Heart left ventricle (tissue), 16 donors: ENCODE data around the gene SLC39A13. TPM values are rescaled to one million over a fixed set of nuclear protein-coding genes. Genes with fewer than 3 reads are reported as not detected.

Source experiments
- ATAC-seq, 4 donors: fragments of 200-7000 bp; cut with Tn5 transposase; one replicate each; pipeline ENCODE4 v1.9.1; 2020 to 2022; ENCODE audit warnings: moderate library complexity in 4 of 4, mild to moderate bottlenecking in 3 of 4, moderate number of reproducible peaks in 1 of 4
- DNase-seq, 5 donors: peaks; one replicate each; pipeline ENCODE4 v3.0.0-alpha.2; 2020
- H3K27ac ChIP-seq, 12 donors: fragments of 200-600 bp; sonication (generic) in 4 of 12; one replicate each; pipeline versions ENCODE4 v1.5.0 to v1.8.0; 2016 to 2022; ENCODE audit warnings: mild to moderate bottlenecking in 2 of 12
- H3K27me3 ChIP-seq, 9 donors: fragments of 200-600 bp; sonication (generic) in 2 of 9; one replicate each; pipeline versions ENCODE4 v1.5.1 to v1.8.0; 2016 to 2022; ENCODE audit warnings: mild to moderate bottlenecking in 3 of 9
- H3K36me3 ChIP-seq, 9 donors: fragments of 200-600 bp; sonication (generic) in 2 of 9; one replicate each; pipeline versions ENCODE4 v1.5.0 to v1.8.0; 2018 to 2022; ENCODE audit warnings: mild to moderate bottlenecking in 2 of 9
- H3K4me1 ChIP-seq, 12 donors: fragments of 200-600 bp; sonication (generic) in 4 of 12; one replicate each; pipeline versions ENCODE4 v1.5.0 to v1.8.0; 2016 to 2022; ENCODE audit warnings: mild to moderate bottlenecking in 3 of 12
- H3K4me3 ChIP-seq, 12 donors: fragments of 200-600 bp; sonication (generic) in 4 of 12; one replicate each; pipeline versions ENCODE4 v1.5.0 to v1.8.0; 2017 to 2022; ENCODE audit warnings: mild to moderate bottlenecking in 9 of 12, moderate library complexity in 4 of 12
- H3K9me3 ChIP-seq, 12 donors: fragments of 200-600 bp; sonication (generic) in 4 of 12; one replicate each; pipeline versions ENCODE4 v1.5.0 to v1.8.0; 2016 to 2022; ENCODE audit warnings: mild to moderate bottlenecking in 1 of 12
- POLR2A ChIP-seq, 2 donors: fragments of 450-650 bp; IDR thresholded peaks; one replicate each; pipeline ENCODE4 v1.6.1; 2017; ENCODE audit warnings: antibody characterized with exemption in 2 of 2, mild to moderate bottlenecking in 2 of 2, moderate library complexity in 2 of 2
- WGBS, 4 donors: extraction: QIAGEN DNeasy Blood & Tissue Kit in 2 of 4; methylation state at CpG; one replicate each; pipeline versions ENCODE4 v1.1.5 to v1.1.7; 2013 to 2018; 5-methylcytosine and 5-hydroxymethylcytosine counted together
- intact Hi-C, 10 donors: fragments of 100-400 bp; cut with DNase I; formaldehyde crosslinking; loops; one replicate each; pipeline versions ENCODE4 v1.11.1 to v1.14.2; 2022
- polyA plus RNA-seq, 2 donors: library from polyadenylated mRNA; stranded (reverse); fragments of 200-250 nt; gene quantifications; one replicate each; pipeline ENCODE4 v1.2.3, GENCODE V29; 2013
- total RNA-seq, 9 donors: library from RNA; depleted of rRNA in 2 of 9; stranded (reverse); fragments of >200 nt in 2 of 9; fragmentation: NEBNext Ultra II Directional in 3 of 9; extraction: Animal tissue kit (Norgen Biotek cat#: 25700) in 3 of 9; gene quantifications; one replicate each; pipeline versions ENCODE4 v1.1.0 to v1.2.4, GENCODE V29; 2016 to 2023
- TF ChIP-seq, protein P1 (sequence below), 12 donors: fragments of 200-600 bp; sonication (generic) in 4 of 12; IDR thresholded peaks; one replicate each; pipeline versions ENCODE4 v1.5.0 to v1.8.0; 2018 to 2022; ENCODE audit warnings: antibody characterized with exemption in 12 of 12, mild to moderate bottlenecking in 5 of 12
- donor health status: ischemic (EF 13 %, LVEDD 7.1; RV severe dilation, severe dysfunction).
- donor health status: healthy with polysubstance abuse.
- donor health status: DM: no; HTN: yes; CAD: no.
- donor health status: DM: no; HTN: no; CAD: no.
- donor health status: ischemic (EF 25% LVEDD 6.9; RV normal size, moderate dysfunction).
- donor health status: ischemic (EF 25% LVEDD 5.7; RV mildly dilated, moderate dysfunction).
- donor health status: healthy.
- donor health status: DM: yes; HTN: yes; CAD: no.
- donor health status: ischemic (EF 35%, LVEDD 5.7; RV mildly dilated, moderate dysfunction).
- donor health status: nonischemic (EF 11% LVEDD 7.7; RV severe dilation, severe dysfunction).
- donor health status: DM: yes; HTN: yes; CAD: no.
- donor health status: PGD.
- donor health status: ischemic (EF 29% LVEDD 5.4; RV normal size, mild dysfunction).
- donor health status: nonischemic (EF 23%, LVEDD 6.1; RV moderate dilation, normal function).

Gene SLC39A13
- total and polyA plus RNA-seq, 11 donors: 33.5 to 97.3 (median 48.1) TPM

DNA sequence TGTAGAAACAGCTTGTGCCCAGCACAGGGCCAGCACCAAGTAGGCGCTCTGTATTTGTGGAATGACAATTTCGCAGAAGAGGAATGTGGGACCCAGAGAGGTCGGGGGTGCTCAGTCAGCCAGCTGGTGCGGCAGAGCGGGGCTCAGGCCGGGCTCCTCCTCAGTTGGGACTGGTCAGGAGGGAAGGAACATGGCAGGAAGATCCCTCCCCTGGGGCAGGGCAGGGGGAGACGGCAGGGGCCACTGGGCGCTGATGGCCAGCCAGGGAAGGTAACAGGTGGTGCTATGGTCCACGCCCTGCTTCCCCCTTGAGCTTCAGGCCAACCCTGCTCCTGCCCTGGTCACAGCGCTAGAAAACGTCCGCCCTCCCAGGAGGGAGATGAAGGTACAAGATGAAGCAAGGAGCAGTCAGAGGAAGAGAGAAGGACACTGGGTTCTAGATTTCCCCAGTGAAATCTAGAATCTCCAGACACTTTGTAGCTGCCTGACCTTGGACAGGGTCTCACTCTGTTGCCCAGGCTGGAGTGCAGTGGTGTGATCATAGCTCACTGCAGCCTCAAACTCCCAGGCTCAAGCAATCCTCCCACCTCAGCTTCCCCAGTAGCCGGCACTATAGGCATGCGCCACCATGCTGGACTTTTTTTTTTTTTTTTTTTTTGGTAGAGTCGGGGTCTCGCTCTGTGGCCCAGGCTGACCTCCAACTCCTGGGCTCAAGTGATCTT, 16.5 kb upstream of the SLC39A13 start:
- no peaks in the 10 kb centered on the region for H3K27me3 ChIP-seq
- H3K4me3 ChIP-seq: no peak overlapping the region
- ATAC-seq: no peak
- 90 to 96% (median 91%) methylated on average over 14 to 16 of the region's 16 CpGs for WGBS, 4 donors
- H3K4me1 ChIP-seq: peaks cover 0 to 88% (median 13%) of the 10 kb centered on the region in 12 donors
- H3K9me3 ChIP-seq: no peaks in the 10 kb centered on the region
- TF ChIP-seq, protein P1, sequence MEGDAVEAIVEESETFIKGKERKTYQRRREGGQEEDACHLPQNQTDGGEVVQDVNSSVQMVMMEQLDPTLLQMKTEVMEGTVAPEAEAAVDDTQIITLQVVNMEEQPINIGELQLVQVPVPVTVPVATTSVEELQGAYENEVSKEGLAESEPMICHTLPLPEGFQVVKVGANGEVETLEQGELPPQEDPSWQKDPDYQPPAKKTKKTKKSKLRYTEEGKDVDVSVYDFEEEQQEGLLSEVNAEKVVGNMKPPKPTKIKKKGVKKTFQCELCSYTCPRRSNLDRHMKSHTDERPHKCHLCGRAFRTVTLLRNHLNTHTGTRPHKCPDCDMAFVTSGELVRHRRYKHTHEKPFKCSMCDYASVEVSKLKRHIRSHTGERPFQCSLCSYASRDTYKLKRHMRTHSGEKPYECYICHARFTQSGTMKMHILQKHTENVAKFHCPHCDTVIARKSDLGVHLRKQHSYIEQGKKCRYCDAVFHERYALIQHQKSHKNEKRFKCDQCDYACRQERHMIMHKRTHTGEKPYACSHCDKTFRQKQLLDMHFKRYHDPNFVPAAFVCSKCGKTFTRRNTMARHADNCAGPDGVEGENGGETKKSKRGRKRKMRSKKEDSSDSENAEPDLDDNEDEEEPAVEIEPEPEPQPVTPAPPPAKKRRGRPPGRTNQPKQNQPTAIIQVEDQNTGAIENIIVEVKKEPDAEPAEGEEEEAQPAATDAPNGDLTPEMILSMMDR (IDR thresholded peaks at IDR 0.05): no peak
- no peak for TF ChIP-seq POLR2A (IDR thresholded peaks at IDR 0.05)
- DNase-seq: no peak
- H3K36me3 ChIP-seq: no peaks in the 10 kb centered on the region
- intact Hi-C loops: loop anchor here in 1 of 10 donors (10.0 kb wide), 1 partner anchor 453 kb away; the partner anchor contains the start of gene NUP160
- H3K27ac ChIP-seq: peak overlapping the region in 9 of 12 donors; percentile 5 to 97 (median 49)

DNA sequence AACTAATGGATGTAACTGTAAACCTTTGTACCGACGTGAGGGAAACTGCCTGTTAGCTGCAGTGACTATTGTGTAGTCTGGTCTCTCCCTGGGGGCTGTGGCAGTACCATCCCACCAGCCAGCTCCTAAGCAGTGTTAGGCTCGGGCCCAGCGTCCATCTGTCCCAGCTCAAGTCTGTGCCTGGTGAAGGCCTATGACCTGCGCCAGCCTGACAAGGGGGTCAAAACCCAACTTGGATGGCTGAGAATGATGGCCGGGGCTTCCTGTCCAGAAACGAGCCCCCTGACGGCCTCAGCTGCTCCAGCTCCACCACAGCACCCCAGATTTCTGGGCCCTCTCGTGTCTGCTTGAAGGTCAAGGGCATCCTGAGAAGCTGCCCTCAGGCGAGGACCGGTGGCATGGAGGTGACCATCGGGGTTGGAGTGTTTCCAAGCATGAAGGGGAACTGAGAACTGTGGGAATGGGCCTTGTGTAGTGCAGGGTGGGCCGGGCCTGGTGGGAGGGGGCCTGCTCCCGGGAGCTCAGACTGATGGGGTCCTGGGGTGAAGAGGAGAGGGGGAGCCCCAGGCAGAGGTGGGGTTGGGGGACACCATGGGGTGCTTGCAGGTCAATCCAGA, 15.7 kb upstream of the SLC39A13 start:
- H3K9me3 ChIP-seq: no peaks in the 10 kb centered on the region
- peak overlapping the region in 5 of 12 donors; percentile 24 to 97 (median 49) for H3K27ac ChIP-seq
- H3K36me3 ChIP-seq: no peaks in the 10 kb centered on the region
- peaks cover 0 to 85% (median 13%) of the 10 kb centered on the region in 12 donors for H3K4me1 ChIP-seq
- intact Hi-C loops: loop anchor here in 1 of 10 donors (10.0 kb wide), 1 partner anchor 452 kb away; the partner anchor contains the start of gene NUP160
- DNase-seq (peak in 1 of 5 donors; percentile 33), ATAC-seq (peak in 1 of 4 donors; percentile 4)
- 89 to 92% (median 91%) methylated on average over 13 to 14 of the region's 14 CpGs for WGBS, 4 donors
- H3K4me3 ChIP-seq: no peak overlapping the region
- TF ChIP-seq, protein P1 (IDR thresholded peaks at IDR 0.05): no peak
- no peak for TF ChIP-seq POLR2A (IDR thresholded peaks at IDR 0.05)
- H3K27me3 ChIP-seq: no peaks in the 10 kb centered on the region

DNA sequence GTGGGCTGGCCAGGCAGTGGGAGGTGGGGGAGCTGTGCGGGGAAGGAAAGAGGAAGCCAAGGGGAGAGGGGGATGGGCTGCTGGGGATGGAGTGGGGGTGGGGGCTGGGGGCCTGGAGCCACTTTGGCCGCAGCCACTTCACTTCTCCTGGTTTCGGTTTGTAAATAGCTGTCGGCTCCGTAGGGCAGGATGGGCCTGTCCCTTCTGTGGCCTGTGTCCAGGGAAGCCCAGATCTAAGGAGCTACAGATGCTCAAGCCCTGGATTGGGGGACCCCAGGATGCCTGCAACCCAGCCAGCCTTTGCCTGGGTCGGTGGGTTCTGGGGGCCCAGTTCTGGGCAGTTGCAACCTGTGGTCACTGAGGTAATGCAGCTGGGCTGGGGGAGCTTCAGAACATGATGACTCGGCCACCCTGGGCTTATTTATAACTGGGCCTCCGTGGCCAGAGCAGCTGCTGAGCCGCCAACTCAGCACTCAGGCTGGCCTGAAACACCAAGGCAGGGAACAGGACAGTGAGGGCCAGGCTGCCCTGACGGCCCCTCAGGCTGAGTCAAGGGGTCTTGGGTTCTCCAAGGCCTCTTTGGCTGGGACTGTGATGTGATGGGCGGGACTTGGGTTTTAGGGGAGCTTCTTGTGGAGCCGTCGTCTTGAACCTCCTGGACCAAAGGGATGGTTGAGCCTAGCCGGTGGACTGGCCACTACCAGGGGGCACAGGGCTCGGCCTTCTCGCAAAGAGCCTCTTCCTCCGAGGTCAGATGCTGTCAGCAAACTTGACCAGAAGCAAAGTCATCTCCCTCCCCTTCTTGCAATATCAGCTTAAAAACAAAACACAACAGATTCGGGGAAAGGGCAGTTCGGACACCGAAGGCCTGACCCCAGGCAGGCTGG, 15.0 kb upstream of the SLC39A13 start:
- Histone ChIP-seq H3K9me3 (no peaks in the 10 kb centered on the region), H3K27ac (peak overlapping the region; percentile 18 to 97 (median 82)), H3K27me3 (no peaks in the 10 kb centered on the region), H3K36me3 (no peaks in the 10 kb centered on the region), H3K4me1 (peaks cover 0 to 77% (median 13%) of the 10 kb centered on the region in 12 donors), H3K4me3 (peak overlapping the region in 2 of 12 donors; percentile 33 to 51)
- no peak for TF ChIP-seq POLR2A (IDR thresholded peaks at IDR 0.05)
- TF ChIP-seq, protein P1 (IDR thresholded peaks at IDR 0.05): no peak
- peak in 2 of 5 donors; percentile 62 to 73 for DNase-seq
- WGBS, 4 donors: 76 to 81% (median 77%) methylated on average over 16 to 20 of the region's 20 CpGs
- intact Hi-C loops: loop anchor here in 1 of 10 donors (10.0 kb wide), 1 partner anchor 451 kb away; the partner anchor contains the start of gene NUP160
- ATAC-seq: peak; percentile 35 to 61 (median 52)
